ENCODE data around the gene FGFR2. TPM values are rescaled to one million over a fixed set of nuclear protein-coding genes. Genes with fewer than 3 reads are reported as not detected.

Gene FGFR2
- total RNA-seq, 1 experiment from 2014 or later = 135 TPM

- H3K14ac ChIP-seq (ENCODE audit: insufficient read depth, low read length) = no peak overlapping the region
- no peak overlapping the region for H3K56ac ChIP-seq (ENCODE audit: insufficient read length, low read depth, low read length)
- no peak overlapping the region for H3K4ac ChIP-seq (ENCODE audit: low read depth, low read length)
- TF ChIP-seq CTCF (conservative IDR thresholded peaks at IDR 0.05) = no peak
- H3K4me1 ChIP-seq (ENCODE audit: insufficient read depth, low read length) = no peaks in the 10 kb centered on the region; the same call in 1 of the 2 replicates
- no peak overlapping the region for H2AFZ ChIP-seq (ENCODE audit: low read length)
- no peak overlapping the region for H3T11ph ChIP-seq (ENCODE audit: low read length)
- no peak for DNase-seq
- no peak overlapping the region for H2BK5ac ChIP-seq (ENCODE audit: insufficient read length, low read length)
- H3K23me2 ChIP-seq (ENCODE audit: insufficient read length, low read depth, low read length, poor library complexity, severe bottlenecking) = no peaks in the 10 kb centered on the region
- Mint-ChIP-seq H3K9me3 (no peaks in the 10 kb centered on the region), H3K27ac (peak overlapping the region in 2 of 3 experiments; percentile 1 to 78; a peak in 3 of 7 replicates), H3K4me3 (no peak overlapping the region), H3K27me3 (ENCODE audit: low read depth) (peaks cover 2% of the 10 kb centered on the region; the same call in 1 of the 2 replicates), H3K4me1 (peaks cover 64 to 76% of the 10 kb centered on the region in 2 experiments), H3K36me3 (ENCODE audit: insufficient read depth in 1 of 3, low read depth in 3 of 3) (peaks cover 8 to 75% (median 70%) of the 10 kb centered on the region in 3 experiments; a peak in 6 of 7 replicates)
- H3K4me2 ChIP-seq (ENCODE audit: insufficient read depth, insufficient read length, low read length) = no peak overlapping the region
- H4K8ac ChIP-seq (replicated peaks; ENCODE audit: insufficient read length, low read depth, low read length) = no peak overlapping the region
- no peaks in the 10 kb centered on the region for H4K20me1 ChIP-seq (ENCODE audit: control insufficient read depth, insufficient read depth, insufficient read length)
- H4K5ac ChIP-seq (ENCODE audit: insufficient read length, low read depth, low read length) = no peak overlapping the region
- no peak overlapping the region for H3K27ac ChIP-seq (ENCODE audit: insufficient read length, low read depth, low read length)
- H3K27me3 ChIP-seq (ENCODE audit: insufficient read depth, low read length) = no peaks in the 10 kb centered on the region
- no peak overlapping the region for H2BK120ac ChIP-seq (ENCODE audit: low read depth, low read length, poor library complexity, severe bottlenecking)
- H4K91ac ChIP-seq (ENCODE audit: insufficient read length, low read depth, low read length) = no peak overlapping the region
- no peaks in the 10 kb centered on the region for H3K9me3 ChIP-seq (ENCODE audit: control insufficient read depth, low read depth, low read length)
- H3K9ac ChIP-seq (ENCODE audit: extremely low read depth, insufficient read length, low read length) = no peak overlapping the region
- H3K23ac ChIP-seq (ENCODE audit: insufficient read length, low read depth, low read length) = no peak overlapping the region
- H2BK15ac ChIP-seq (ENCODE audit: low read depth, low read length) = no peak overlapping the region
- no peak overlapping the region for H2BK20ac ChIP-seq (ENCODE audit: low read depth, low read length, poor library complexity, severe bottlenecking)
- no peak overlapping the region for H2AK5ac ChIP-seq (ENCODE audit: insufficient read length, low read length)
- H3K18ac ChIP-seq (ENCODE audit: insufficient read length, low read depth, low read length) = no peak overlapping the region
- WGBS (ENCODE audit: extremely low coverage, insufficient read length, low lambda C conversion rate) = no CpG with 5 or more reads among the region's 7 CpGs
- H2BK12ac ChIP-seq (ENCODE audit: insufficient read length, low read depth, low read length) = no peak overlapping the region
- no peaks in the 10 kb centered on the region for H3K79me1 ChIP-seq (ENCODE audit: insufficient read depth, low read depth, low read length, poor library complexity, severe bottlenecking)
- H3K79me2 ChIP-seq (ENCODE audit: insufficient read depth, low read length) = peaks cover 11% of the 10 kb centered on the region; the same call in 1 of the 2 replicates
These were observed 67.7 kb downstream of the FGFR2 start for GRCh38 chr10:121530481-121531075.

Data from H9 (cell line).